HepG2 (cell line): ENCODE data around the gene TMCC1. TPM values are rescaled to one million over a fixed set of nuclear protein-coding genes. Genes with fewer than 3 reads are reported as not detected.
A peak's percentile ranks its signal among the peaks of the same experiment; 100 is the strongest.

Source experiments
- ATAC-seq: fragments of 200-7000 bp; cut with Tn5 transposase; 3 replicates; pipeline ENCODE4 v1.9.1; 2020; ENCODE audit warnings: mild to moderate bottlenecking, moderate library complexity
- BruUV-seq: library from RNA; stranded (reverse); fragments of 400-500 nt; replicated peaks from 2 replicates; lab custom pipeline; 2021; lab: Mats Ljungman, UMichigan
- CTCF ChIA-PET: fragments of 300-600 bp; formaldehyde crosslinking; extraction: SDS; loops from one replicate; lab custom pipeline; 2021; ENCODE audit warnings: low total read pairs, inconsistent platforms, low intra/inter-chr PET ratio; lab: Yijun Ruan, JAX
- POLR2A ChIA-PET: fragments of 350-600 bp; sonication (Branson Sonifier 250); formaldehyde crosslinking; loops from one replicate; lab custom pipeline; 2020; ENCODE audit warnings: antibody characterized with exemption, inconsistent platforms; lab: Yijun Ruan, JAX
- DNase-seq: peaks from one replicate; pipeline ENCODE4 v3.0.0-alpha.2; 2015; ENCODE audit warnings: low spot score
- FAIRE-seq: peaks from 3 replicates; lab custom pipeline; 2011; peaks lifted over from hg19 to GRCh38; lab: Jason Lieb, UNC
- H2AFZ ChIP-seq: one replicate; pipeline ENCODE4 v1.6.1; 2011; ENCODE audit warnings: low read length, inconsistent platforms
- H3K27ac ChIP-seq: fragments of 300-600 bp; 3 replicates; pipeline ENCODE4 v1.8.0; 2011; ENCODE audit warnings: mixed run types, mild to moderate bottlenecking, mixed read lengths, low read length, inconsistent platforms; ENCODE audit not compliant: insufficient read depth; ENCODE audit errors: extremely low read length
- H3K27me3 ChIP-seq, 2 experiments: fragments of 200-600 bp in 1 of 2; 2 replicates in 1 of 2; 3 replicates in 1 of 2; pipeline versions ENCODE4 v1.6.0 to v1.8.0; 2011; ENCODE audit warnings: low read length in 2 of 2, mild to moderate bottlenecking in 2 of 2, moderate library complexity in 2 of 2, inconsistent platforms in 1 of 2; ENCODE audit not compliant: insufficient read depth in 2 of 2, control insufficient read depth in 1 of 2
- H3K36me3 ChIP-seq, 2 experiments: fragments of 200-600 bp in 1 of 2; replicated peaks in 1 of 2; 2 replicates in 1 of 2; 3 replicates in 1 of 2; pipeline versions ENCODE4 v1.5.1 to v1.8.0; 2011; ENCODE audit warnings: low read length in 2 of 2, inconsistent platforms in 1 of 2; ENCODE audit not compliant: insufficient read depth in 2 of 2, control insufficient read depth in 1 of 2
- H3K4me1 ChIP-seq: 2 replicates; pipeline ENCODE4 v1.5.1; 2012; ENCODE audit warnings: low read length, inconsistent platforms; ENCODE audit not compliant: insufficient read depth
- H3K4me2 ChIP-seq: 2 replicates; pipeline ENCODE4 v1.6.0; 2011; ENCODE audit warnings: low read depth, low read length, inconsistent platforms
- H3K4me3 ChIP-seq, 3 experiments: fragments of 200-600 bp in 1 of 3; sonication (generic), shearing (Covaris generic) in 1 of 3; replicated peaks in 1 of 3; 2 replicates each; pipeline ENCODE4 v1.5.1; 2011 to 2016; ENCODE audit warnings: low read length in 3 of 3, inconsistent platforms in 2 of 3, low read depth in 2 of 3, mild to moderate bottlenecking in 2 of 3, control low read depth in 1 of 3, mixed read lengths in 1 of 3; ENCODE audit not compliant: insufficient read depth in 1 of 3
- H3K79me2 ChIP-seq: one replicate; pipeline ENCODE4 v1.6.1; 2011; ENCODE audit warnings: low read length, inconsistent platforms; ENCODE audit not compliant: insufficient read depth
- H3K9ac ChIP-seq: 2 replicates; pipeline ENCODE4 v1.6.0; 2011; ENCODE audit warnings: mild to moderate bottlenecking, low read depth, low read length, inconsistent platforms; ENCODE audit not compliant: insufficient read depth
- H3K9me3 ChIP-seq: 2 replicates; pipeline ENCODE4 v1.5.1; 2012; ENCODE audit warnings: mild to moderate bottlenecking, low read length
- H4K20me1 ChIP-seq: 2 replicates; pipeline ENCODE4 v1.6.0; 2011; ENCODE audit warnings: inconsistent platforms, mild to moderate bottlenecking, low read length, moderate library complexity; ENCODE audit not compliant: insufficient read depth
- CAMTA2 ChIP-seq: sonication (generic); formaldehyde crosslinking; IDR thresholded peaks from 2 replicates; pipeline ENCODE4 v1.4.0; 2020; ENCODE audit warnings: mild to moderate bottlenecking, missing genetic modification reagents, borderline replicate concordance
- ETV6 ChIP-seq: sonication (generic); formaldehyde crosslinking; conservative IDR thresholded peaks from 2 replicates; pipeline ENCODE4 v1.4.0; 2020; ENCODE audit warnings: missing genetic modification reagents
- FOXK2 ChIP-seq: fragments of 450-650 bp; IDR thresholded peaks from 2 replicates; pipeline ENCODE4 v1.6.1; 2016
- HDAC6 ChIP-seq: fragments of 200-600 bp; sonication (generic); IDR thresholded peaks from 2 replicates; pipeline ENCODE4 v1.7.0; 2017; ENCODE audit warnings: mild to moderate bottlenecking, antibody characterized with exemption, low read length, low read depth
- HOXA5 ChIP-seq: sonication (generic); formaldehyde crosslinking; IDR thresholded peaks from 2 replicates; pipeline ENCODE4 v1.4.0; 2020; ENCODE audit warnings: missing genetic modification reagents
- JUNB ChIP-seq: sonication (generic); formaldehyde crosslinking; IDR thresholded peaks from 2 replicates; pipeline ENCODE4 v1.8.0; 2022; ENCODE audit warnings: missing genetic modification reagents, mild to moderate bottlenecking, borderline replicate concordance
- RARG ChIP-seq: sonication (generic); formaldehyde crosslinking; IDR thresholded peaks from 2 replicates; pipeline ENCODE4 v1.4.0; 2020; ENCODE audit warnings: low read depth, mild to moderate bottlenecking, missing genetic modification reagents
- RBFOX2 ChIP-seq: fragments of 200-400 bp; formaldehyde crosslinking; IDR thresholded peaks from 2 replicates; pipeline ENCODE4 v1.6.1; 2017; ENCODE audit warnings: low read depth, mild to moderate bottlenecking, low read length
- RFXAP ChIP-seq: sonication (generic); formaldehyde crosslinking; IDR thresholded peaks from 2 replicates; pipeline ENCODE4 v1.4.0; 2020; ENCODE audit warnings: missing genetic modification reagents, borderline replicate concordance
- SMAD9 ChIP-seq: sonication (generic); formaldehyde crosslinking; IDR thresholded peaks from 2 replicates; pipeline ENCODE4 v1.5.1; 2020; ENCODE audit warnings: mild to moderate bottlenecking, missing genetic modification reagents
- ZEB1 ChIP-seq: IDR thresholded peaks from 2 replicates; pipeline ENCODE4 v1.6.1; 2012; ENCODE audit warnings: mild to moderate bottlenecking, low read depth, inconsistent platforms; ENCODE audit not compliant: insufficient replicate concordance
- ZNF256 ChIP-seq: sonication (generic); formaldehyde crosslinking; conservative IDR thresholded peaks from 2 replicates; pipeline ENCODE4 v1.4.0; 2020; ENCODE audit warnings: missing genetic modification reagents
- ZNF431 ChIP-seq: sonication (generic); formaldehyde crosslinking; IDR thresholded peaks from 2 replicates; pipeline ENCODE4 v1.9.0; 2022; ENCODE audit warnings: missing genetic modification reagents, low read depth, mild to moderate bottlenecking, borderline replicate concordance
- ZNF44 ChIP-seq: sonication (generic); formaldehyde crosslinking; IDR thresholded peaks from 2 replicates; pipeline ENCODE4 v1.5.1; 2020; ENCODE audit warnings: mild to moderate bottlenecking, missing genetic modification reagents
- ZNF629 ChIP-seq: sonication (generic); formaldehyde crosslinking; conservative IDR thresholded peaks from 2 replicates; pipeline ENCODE4 v1.5.0; 2020; ENCODE audit warnings: missing genetic modification reagents
- ZNF670 ChIP-seq: sonication (generic); formaldehyde crosslinking; IDR thresholded peaks from 2 replicates; pipeline ENCODE4 v1.8.0; 2022; ENCODE audit warnings: mild to moderate bottlenecking, missing genetic modification reagents, borderline replicate concordance
- WGBS: methylation state at CpG from one replicate; pipeline ENCODE4 v1.1.6; 2017; ENCODE audit warnings: low lambda C conversion rate; 5-methylcytosine and 5-hydroxymethylcytosine counted together
- in situ Hi-C: cut with HindIII; loops from 2 replicates; pipeline ENCODE4 v1.10.0; 2017; ENCODE audit warnings: low pct_unique_long_range_greater_than_20kb; ENCODE audit not compliant: extremely low pct_ligation_motif_present
- intact Hi-C: fragments of 100-400 bp; cut with micrococcal nuclease; formaldehyde crosslinking; loops from one replicate; pipeline ENCODE4 v1.10.0; 2022; ENCODE audit not compliant: unreplicated experiment
- polyA plus RNA-seq, 8 experiments: library from polyadenylated mRNA; depleted of rRNA in 3 of 8; stranded (reverse) in 7 of 8; unstranded in 1 of 8; fragments of >200 nt; fragmentation: Illumina TruSeq in 4 of 8; extraction: Trizol in 4 of 8; gene quantifications; 2 replicates each; pipeline versions ENCODE4 v1.2.1 to v1.2.3, GENCODE V29; 2011 to 2016; ENCODE audit warnings: low read depth in 4 of 8, missing spikeins in 1 of 8, mixed read lengths in 1 of 8; ENCODE audit not compliant: insufficient read depth in 1 of 8
- total RNA-seq, 5 experiments: library from RNA; depleted of rRNA; stranded (reverse); fragments of >200 nt; fragmentation: Illumina TruSeq; extraction: Trizol; gene quantifications; 2 replicates each; pipeline ENCODE4 v1.2.3, GENCODE V29; 2016; ENCODE audit warnings: low read depth in 1 of 5
- TF ChIP-seq, protein P1 (sequence below): sonication (generic); formaldehyde crosslinking; IDR thresholded peaks from 2 replicates; pipeline ENCODE4 v1.4.0; 2020; ENCODE audit warnings: mild to moderate bottlenecking, missing genetic modification reagents
- TF ChIP-seq, protein P2 (sequence below): sonication (generic); formaldehyde crosslinking; IDR thresholded peaks from 2 replicates; pipeline ENCODE4 v1.4.0; 2020; ENCODE audit warnings: missing genetic modification reagents, borderline replicate concordance

TMCC1 gene
- total and polyA plus RNA-seq, 2 of the 13 experiments (the other 11 are each of a cell fraction or from before 2014, with no cell fraction given), result 12.1 to 264 TPM

DNA sequence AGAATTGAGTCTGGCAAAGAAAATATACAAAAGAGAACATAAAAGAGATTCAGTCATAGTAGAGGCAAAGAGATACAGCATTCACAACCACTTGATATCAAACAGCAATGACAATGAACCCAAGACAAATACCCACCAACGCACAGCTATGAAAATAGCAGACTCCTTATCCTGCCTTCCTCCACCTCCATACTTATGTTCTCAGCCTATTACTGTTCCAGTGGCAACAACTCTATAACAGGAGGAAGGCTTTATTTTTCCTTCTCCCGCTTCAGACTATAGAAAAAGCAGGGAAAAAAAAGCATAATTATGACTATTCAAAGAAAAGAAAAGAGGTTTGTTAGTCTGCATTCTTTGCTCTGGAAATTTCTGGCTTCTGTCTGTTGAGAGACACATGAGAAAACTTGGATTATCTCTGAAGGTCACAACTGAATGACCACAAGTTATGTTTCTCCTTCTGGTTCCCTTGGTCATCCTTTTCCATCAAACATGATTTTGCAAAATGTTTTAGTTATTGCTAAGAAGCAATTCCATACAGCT is 205.9 kb downstream of the TMCC1 start:
- POLR2A ChIA-PET, result interaction anchor here (0.6 to 1.6 kb wide), 8 partner anchors 13 to 195 kb away, joined by 3 to 6 read pairs (median 4); no protein-coding TSS in a partner anchor
- no peak for FAIRE-seq
- Histone ChIP-seq H3K27me3 (no peaks in the 10 kb centered on the region; a peak in 1 of 5 replicates), H3K79me2 (peaks cover 60% of the 10 kb centered on the region), H3K9me3 (no peaks in the 10 kb centered on the region), H4K20me1 (no peaks in the 10 kb centered on the region)
- no peak for DNase-seq
- BruUV-seq, result TSS peak; percentile 97
- TF ChIP-seq ZEB1 (no peak), RBFOX2 (peak; percentile 38; the same call in 1 of the 2 replicates), JUNB (CRISPR knock-in tag) (no peak), ZNF670 (CRISPR knock-in tag) (no peak), HOXA5 (CRISPR knock-in tag) (0 out of 2 replicates have a peak, but pooled peaks have one; percentile 10), ZNF629 (CRISPR knock-in tag) (no peak), ZNF256 (CRISPR knock-in tag) (no peak), ZNF431 (no peak), RFXAP (no peak), FOXK2 (no peak), CAMTA2 (no peak), ZNF44 (CRISPR knock-in tag) (no peak), HDAC6 (no peak), RARG (0 out of 2 replicates have a peak, but pooled peaks have one; percentile 20), ETV6 (CRISPR knock-in tag) (no peak), SMAD9 (CRISPR knock-in tag) (no peak)
- TF ChIP-seq, protein P1, sequence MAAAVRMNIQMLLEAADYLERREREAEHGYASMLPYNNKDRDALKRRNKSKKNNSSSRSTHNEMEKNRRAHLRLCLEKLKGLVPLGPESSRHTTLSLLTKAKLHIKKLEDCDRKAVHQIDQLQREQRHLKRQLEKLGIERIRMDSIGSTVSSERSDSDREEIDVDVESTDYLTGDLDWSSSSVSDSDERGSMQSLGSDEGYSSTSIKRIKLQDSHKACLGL (CRISPR knock-in tag), result no peak
- TF ChIP-seq, protein P2, sequence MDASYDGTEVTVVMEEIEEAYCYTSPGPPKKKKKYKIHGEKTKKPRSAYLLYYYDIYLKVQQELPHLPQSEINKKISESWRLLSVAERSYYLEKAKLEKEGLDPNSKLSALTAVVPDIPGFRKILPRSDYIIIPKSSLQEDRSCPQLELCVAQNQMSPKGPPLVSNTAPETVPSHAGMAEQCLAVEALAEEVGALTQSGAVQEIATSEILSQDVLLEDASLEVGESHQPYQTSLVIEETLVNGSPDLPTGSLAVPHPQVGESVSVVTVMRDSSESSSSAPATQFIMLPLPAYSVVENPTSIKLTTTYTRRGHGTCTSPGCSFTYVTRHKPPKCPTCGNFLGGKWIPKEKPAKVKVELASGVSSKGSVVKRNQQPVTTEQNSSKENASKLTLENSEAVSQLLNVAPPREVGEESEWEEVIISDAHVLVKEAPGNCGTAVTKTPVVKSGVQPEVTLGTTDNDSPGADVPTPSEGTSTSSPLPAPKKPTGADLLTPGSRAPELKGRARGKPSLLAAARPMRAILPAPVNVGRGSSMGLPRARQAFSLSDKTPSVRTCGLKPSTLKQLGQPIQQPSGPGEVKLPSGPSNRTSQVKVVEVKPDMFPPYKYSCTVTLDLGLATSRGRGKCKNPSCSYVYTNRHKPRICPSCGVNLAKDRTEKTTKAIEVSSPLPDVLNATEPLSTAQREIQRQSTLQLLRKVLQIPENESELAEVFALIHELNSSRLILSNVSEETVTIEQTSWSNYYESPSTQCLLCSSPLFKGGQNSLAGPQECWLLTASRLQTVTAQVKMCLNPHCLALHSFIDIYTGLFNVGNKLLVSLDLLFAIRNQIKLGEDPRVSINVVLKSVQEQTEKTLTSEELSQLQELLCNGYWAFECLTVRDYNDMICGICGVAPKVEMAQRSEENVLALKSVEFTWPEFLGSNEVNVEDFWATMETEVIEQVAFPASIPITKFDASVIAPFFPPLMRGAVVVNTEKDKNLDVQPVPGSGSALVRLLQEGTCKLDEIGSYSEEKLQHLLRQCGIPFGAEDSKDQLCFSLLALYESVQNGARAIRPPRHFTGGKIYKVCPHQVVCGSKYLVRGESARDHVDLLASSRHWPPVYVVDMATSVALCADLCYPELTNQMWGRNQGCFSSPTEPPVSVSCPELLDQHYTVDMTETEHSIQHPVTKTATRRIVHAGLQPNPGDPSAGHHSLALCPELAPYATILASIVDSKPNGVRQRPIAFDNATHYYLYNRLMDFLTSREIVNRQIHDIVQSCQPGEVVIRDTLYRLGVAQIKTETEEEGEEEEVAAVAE, result no peak
- TF ChIP-seq, all 625 proteins: peak for 3
- H2AFZ ChIP-seq, result no peak overlapping the region
- no peak for ATAC-seq
- in situ Hi-C loops (no loop called here), intact Hi-C loops (loop anchor here (5.0 kb wide), 1 partner anchor 35 kb away; no protein-coding TSS in a partner anchor)
- H3K27ac ChIP-seq, result peak overlapping the region; percentile 79
- H3K4me3 ChIP-seq, result peak overlapping the region; percentile 59 to 85 (median 73)
- H3K4me2 ChIP-seq, result peak overlapping the region; percentile 78
- 49% methylated on average over 2 of the region's 2 CpGs for WGBS
- H3K4me1 ChIP-seq, result peaks cover 68% of the 10 kb centered on the region
- peak overlapping the region; percentile 72 for H3K9ac ChIP-seq
- no peaks in the 10 kb centered on the region; a peak in 1 of 5 replicates for H3K36me3 ChIP-seq
- CTCF ChIA-PET, result no interaction called here
